GM21717 (cell line): Measurements from ENCODE around the gene SLC22A1.
"Not testable (repeated sequence)": the region's sequence is repeated elsewhere in the genome, so short reads cannot be mapped to it uniquely, and the experiment has no call there.

Source experiments
- ATAC-seq: cut with Tn5 transposase; IDR thresholded peaks from one replicate; pipeline ENCODE4 v1.9.1; 2021; ENCODE audit warnings: mild to moderate bottlenecking, moderate library complexity; ENCODE audit not compliant: unreplicated experiment

Gene SLC22A1

GRCh38 chr6:160093061-160093460 lies 28.6 kb upstream of the SLC22A1 start:
- no peak for ATAC-seq

GRCh38 chr6:160093946-160094345 lies 27.7 kb upstream of the SLC22A1 start:
- ATAC-seq: no peak

GRCh38 chr6:160095146-160095845 lies 26.3 kb upstream of the SLC22A1 start:
- ATAC-seq: no peak

GRCh38 chr6:160101277-160102205 lies 20.1 kb upstream of the SLC22A1 start:
- ATAC-seq: no peak

GRCh38 chr6:160102399-160102798 lies 19.2 kb upstream of the SLC22A1 start:
- ATAC-seq: no peak

- ATAC-seq: no peak
Measured at GRCh38 chr6:160102956-160103824, 18.4 kb upstream of the SLC22A1 start.

GRCh38 chr6:160103825-160104100 lies 17.9 kb upstream of the SLC22A1 start:
- ATAC-seq: no peak

- no peak for ATAC-seq
Measured at GRCh38 chr6:160104821-160105517, 16.6 kb upstream of the SLC22A1 start.

- ATAC-seq: no peak
Measured at GRCh38 chr6:160106010-160106409, 15.6 kb upstream of the SLC22A1 start.

GRCh38 chr6:160106701-160107100 lies 14.9 kb upstream of the SLC22A1 start:
- no peak for ATAC-seq

GRCh38 chr6:160108077-160108476 lies 13.5 kb upstream of the SLC22A1 start:
- no peak for ATAC-seq

GRCh38 chr6:160110586-160111123 lies 11.0 kb upstream of the SLC22A1 start:
- no peak for ATAC-seq

- ATAC-seq: no peak
Measured at GRCh38 chr6:160111806-160112205, 9.8 kb upstream of the SLC22A1 start.

- no peak for ATAC-seq
Measured at GRCh38 chr6:160112628-160113299, 8.9 kb upstream of the SLC22A1 start.

- not testable (repeated sequence) for ATAC-seq
Measured at GRCh38 chr6:160114536-160114935, 7.1 kb upstream of the SLC22A1 start.

- no peak for ATAC-seq
Measured at GRCh38 chr6:160115421-160115820, 6.2 kb upstream of the SLC22A1 start.

- no peak for ATAC-seq
Measured at GRCh38 chr6:160116411-160116810, 5.2 kb upstream of the SLC22A1 start.

GRCh38 chr6:160117137-160117536 lies 4.5 kb upstream of the SLC22A1 start:
- ATAC-seq: no peak

- ATAC-seq: no peak
Measured at GRCh38 chr6:160118620-160119229, 2.9 kb upstream of the SLC22A1 start.
